Stimulated activated CD8-positive, alpha-beta memory T cell treated with anti-CD3 and anti-CD28 coated beads, Interleukin-7, amount 100 ng/mL, for 24 hours (primary cell): ENCODE data around the gene TTC14.

Experiments
- DNase-seq: peaks from one replicate; pipeline ENCODE4 v3.0.0-alpha.2; 2020; ENCODE audit warnings: low read depth

TTC14 gene

DNA sequence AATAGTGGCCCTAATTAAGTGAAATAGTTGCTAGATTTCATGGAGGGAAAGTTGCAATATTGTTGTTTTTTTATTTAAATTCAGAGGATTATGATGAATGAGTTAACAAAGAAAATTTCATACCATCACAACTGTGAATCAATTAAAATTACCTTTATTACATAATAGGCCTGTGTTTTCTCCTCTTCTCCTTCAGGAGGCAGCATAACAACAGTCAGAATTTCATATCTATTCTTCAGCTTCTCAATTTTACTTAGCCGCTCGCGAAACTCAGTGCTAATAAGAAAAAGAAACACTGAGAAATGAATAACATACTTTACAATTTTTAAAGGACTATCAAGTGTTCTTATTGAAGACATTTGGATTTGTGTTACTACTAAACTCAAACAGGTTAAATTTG, 29.4 kb downstream of the TTC14 start:
- no peak for DNase-seq

DNA sequence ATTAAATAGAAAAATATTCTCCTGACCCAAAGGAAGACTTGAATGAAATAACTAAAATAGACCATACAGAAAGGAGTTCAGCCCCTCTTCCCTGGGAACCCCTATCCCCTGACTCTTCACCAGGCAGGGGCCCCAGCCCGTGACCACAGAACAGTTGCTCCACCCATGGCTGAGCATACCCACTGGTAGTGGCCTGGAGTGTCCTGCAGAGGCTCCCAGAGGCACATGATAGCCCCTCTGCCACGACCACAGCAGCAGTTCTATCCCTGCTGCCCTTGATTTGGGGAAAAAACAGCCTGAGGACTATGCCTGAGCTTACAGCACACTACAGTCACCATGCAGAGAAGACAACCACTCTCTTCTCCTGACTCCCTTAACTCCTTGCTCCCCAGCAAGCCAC, 31.8 kb downstream of the TTC14 start:
- DNase-seq = no peak

DNA sequence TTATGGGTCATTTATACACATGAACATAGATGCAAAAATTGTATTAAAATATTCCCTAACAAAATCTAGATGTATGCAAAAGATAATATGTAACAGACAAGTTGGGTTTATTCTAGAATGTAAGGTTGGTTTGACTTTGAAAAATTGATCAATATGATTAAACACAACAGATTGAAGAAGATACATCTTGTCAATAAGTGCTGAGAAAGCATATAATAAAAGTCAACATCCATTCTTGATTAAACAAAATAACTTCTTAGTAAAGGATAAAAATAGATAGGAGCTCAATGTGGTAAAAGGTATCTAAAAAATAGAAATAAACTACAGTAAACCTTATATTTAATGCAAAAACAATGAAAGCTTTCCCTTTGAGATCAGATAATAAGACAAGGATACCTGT, 39.0 kb downstream of the TTC14 start:
- no peak for DNase-seq

DNA sequence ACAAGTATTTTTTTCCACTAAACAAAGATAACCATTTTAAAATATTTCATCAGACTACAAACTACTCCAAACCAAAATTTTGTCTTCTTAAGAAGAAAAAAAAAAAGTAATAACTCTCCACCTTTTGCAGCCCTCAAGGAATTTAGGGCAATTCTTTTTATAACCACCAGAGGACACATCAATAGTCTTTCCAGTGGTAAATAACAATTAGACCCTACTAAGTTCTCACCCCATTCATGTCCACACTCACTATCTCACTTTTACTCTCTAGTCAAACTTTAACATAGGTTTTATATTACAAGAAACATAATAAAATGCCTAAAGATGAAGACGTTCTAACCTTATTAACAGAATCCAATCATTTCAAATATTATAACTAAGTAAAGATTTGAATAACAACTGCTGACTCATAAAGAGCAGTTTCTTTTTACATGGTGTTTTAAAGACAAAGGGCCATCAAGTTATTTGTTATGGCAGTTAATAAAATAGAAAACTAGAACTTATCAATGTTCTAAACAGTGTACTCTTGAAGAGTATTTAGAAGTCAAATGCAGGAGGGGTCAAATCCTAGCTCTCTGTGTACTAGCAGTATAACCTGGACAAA, 44.3 kb downstream of the TTC14 start:
- no peak for DNase-seq

DNA sequence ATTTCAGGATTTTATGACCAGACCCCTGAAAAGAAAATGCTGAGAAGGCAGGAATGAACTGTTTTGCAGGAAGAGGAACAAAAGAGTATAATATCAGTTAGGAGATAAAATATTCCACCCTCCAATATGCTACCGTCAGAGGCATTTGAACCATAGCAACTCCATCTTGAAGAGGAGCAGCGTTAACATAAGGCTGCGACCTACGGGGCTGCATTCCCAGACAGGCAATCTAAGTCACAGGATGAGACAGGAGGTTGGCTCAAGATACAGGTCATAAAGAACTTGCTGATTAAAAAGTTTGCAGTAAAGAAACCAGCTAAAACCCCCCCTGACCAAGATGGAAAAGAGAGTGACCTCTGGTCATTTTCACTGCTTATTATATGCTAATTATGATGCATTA, 54.4 kb downstream of the TTC14 start:
- no peak for DNase-seq

DNA sequence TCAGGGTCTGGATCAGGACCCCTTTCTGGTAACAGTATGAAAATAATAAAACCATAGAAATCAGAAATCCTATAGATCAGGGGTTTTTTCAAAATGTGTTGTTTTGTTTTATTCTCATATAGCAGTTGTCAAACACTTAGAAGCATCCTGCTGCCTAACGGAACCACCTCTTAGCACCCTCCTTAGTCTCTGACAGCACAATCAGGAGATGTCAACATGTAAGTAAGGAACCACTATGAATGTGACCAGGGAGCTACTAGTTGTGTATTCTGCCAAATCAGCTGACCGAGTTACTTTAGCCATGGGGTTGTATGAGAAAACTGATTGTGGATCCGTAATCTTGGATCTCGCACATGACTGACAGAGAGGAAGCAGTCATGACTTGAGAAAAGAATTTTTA, 55.1 kb downstream of the TTC14 start:
- DNase-seq = no peak
